NOMO-1 (cell line): Measurements from ENCODE around the gene RAB35.

Experiments
- DNase-seq, 2 experiments: peaks; one replicate each; lab custom pipeline; 2025; ENCODE audit not compliant: unreplicated experiment in 2 of 2; lab: John Stamatoyannopoulos, UW

RAB35 gene

DNA sequence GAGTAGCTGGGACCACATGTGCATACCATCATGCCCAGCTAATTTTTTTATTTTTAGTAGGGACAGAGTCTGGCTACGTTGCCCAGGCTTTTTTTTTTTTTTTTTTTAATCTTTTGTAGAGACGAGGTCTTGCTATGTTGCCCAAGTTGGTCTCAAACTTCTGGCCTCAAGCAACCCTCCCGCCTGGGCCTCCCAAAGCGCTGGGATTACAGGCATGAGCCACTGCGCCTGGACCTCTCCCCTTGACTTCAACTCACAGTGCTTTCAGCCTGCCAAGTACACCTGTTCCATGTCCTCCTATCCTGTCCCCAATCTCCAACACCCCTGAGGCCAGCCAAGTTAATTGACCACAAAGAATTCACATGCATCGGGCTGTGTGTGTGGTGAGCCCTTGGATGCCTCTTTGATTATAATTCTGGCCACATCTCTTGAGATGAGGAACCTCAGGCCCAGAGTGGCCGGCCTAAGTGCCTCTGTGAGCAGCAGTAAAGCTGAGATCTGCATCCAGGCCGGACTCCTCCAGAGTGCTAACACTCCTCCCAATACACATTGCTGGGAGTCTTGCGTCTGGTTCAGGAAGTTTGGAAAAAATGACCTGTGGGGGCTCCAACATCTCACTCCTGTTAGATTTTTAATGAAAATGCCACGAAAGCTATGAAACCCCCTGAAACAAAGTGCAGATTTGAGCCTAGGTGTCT, 6.8 kb downstream of the RAB35 start:
- no peak for DNase-seq

DNA sequence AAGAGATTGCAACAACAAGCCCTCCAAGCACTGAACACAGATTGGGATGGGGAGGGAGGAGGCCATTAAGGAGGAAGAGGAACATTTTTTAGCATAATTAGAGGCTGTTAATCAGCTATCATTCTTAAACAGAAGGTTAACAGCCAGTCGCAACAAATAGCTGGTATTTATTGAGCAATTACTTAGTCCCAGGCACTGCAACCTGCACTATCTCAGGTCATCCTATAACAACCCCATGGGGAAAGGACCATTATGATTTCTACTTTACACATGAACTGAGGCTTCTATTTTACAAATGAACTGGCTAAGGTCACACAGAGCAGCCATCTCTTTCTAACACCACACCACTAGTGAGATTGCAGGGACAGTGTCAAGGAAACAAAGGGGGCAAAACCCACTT, 10.4 kb downstream of the RAB35 start:
- no peak for DNase-seq

GRCh38 chr12:120103371-120103770, 13.2 kb downstream of the RAB35 start:
- no peak for DNase-seq

DNA sequence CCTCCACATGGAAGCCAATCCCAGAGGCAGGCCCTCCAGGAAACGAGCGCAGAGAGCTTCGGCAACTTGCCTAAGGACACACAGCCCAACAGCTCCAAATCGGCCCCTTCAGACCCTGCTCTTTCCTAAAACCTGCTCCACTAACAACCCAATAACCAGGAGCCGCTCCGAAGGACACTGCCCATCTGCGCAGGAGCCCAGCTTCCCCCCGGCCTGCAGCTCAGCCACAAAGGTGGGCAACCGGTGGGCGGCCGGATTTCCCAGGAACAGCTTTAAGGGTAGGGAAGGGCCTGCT, 13.6 kb downstream of the RAB35 start:
- DNase-seq = no peak

GRCh38 chr12:120102189-120103043, 14.1 kb downstream of the RAB35 start:
- no peak for DNase-seq

DNA sequence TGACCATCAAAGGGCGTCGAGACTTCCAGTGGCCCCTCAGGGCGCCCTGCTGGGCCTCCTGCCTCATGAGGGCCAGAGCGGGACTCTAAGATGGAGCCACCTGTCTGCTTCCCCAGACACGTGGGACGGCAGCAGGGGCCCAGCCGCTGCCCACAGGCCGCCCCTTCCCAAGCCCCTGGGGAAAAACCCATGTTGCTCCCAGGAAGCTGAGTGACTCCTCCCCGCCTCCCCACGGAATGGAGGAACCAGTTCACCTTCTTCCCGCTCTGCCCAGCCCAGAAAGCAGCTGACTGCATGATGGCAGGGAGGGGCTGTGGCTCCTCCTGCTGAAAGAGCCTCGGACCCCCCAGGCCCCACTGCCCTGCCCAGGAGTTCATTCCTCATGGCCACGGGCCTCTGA, 14.9 kb downstream of the RAB35 start:
- DNase-seq = no peak

GRCh38 chr12:120101182-120101581, 15.4 kb downstream of the RAB35 start:
- no peak for DNase-seq

- no peak for DNase-seq
Measured at GRCh38 chr12:120100630-120101029, 15.9 kb downstream of the RAB35 start.

- DNase-seq = no peak
Measured at GRCh38 chr12:120099738-120100137, 16.8 kb downstream of the RAB35 start.

DNA sequence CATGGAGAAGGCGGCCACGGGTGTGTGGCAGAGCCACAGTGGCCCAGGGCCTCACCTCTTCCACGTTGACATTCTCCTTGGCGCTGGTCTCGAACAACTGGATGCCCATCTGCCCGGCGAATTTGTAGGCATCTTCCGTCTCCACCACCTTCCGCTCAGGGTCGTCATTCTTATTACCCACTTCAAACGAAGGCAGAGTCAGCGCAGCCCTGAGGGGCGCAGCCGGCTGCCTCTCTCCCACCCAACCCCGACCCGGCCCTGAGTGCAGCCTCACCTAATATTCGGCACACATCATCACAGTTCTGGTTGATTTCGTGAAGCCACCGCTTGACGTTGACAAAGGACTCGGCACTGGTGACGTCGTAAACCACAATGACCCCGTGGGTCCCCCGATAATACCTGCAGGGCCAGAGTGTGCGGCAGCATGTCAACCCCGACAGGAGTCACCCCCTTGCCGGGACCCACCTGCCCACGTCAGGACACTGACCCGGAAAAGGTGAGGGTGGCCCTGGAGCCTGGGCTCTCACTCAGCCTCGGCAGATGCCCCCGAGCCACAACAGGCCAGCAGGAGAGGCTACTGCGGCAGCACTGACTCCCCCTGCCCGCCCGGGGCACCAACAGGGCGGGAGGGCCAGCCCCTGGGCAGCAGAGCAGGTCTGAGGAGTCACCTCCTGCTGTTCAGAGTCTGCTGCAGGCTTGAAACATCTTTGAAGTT, 17.6 kb downstream of the RAB35 start:
- no peak for DNase-seq

DNA sequence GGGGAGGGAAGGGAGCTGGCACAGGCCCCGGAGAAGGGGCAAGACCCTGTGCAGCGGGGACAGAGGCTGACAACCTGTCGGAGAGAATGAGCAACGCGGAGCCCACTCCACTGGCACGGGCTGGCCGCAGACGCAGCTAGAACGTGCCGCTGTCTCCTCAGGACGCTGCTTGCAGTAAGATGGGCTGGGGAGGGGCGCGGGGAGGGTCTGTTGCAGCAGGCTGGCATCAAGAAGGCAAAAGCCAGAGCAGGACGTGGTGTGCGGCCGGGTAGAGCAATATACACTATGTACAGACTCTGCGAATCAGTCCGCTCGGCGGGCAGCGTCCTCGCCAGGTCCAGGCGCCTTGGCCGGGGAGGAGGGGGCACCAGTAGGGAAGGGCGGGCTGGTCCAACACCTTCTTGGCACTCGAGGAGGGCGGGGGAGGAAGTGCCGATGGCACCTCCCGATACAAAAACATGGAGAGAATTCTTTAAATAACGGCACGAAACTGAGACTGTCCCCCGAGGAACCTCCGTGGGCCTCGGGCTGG, 19.8 kb downstream of the RAB35 start:
- DNase-seq = no peak

DNA sequence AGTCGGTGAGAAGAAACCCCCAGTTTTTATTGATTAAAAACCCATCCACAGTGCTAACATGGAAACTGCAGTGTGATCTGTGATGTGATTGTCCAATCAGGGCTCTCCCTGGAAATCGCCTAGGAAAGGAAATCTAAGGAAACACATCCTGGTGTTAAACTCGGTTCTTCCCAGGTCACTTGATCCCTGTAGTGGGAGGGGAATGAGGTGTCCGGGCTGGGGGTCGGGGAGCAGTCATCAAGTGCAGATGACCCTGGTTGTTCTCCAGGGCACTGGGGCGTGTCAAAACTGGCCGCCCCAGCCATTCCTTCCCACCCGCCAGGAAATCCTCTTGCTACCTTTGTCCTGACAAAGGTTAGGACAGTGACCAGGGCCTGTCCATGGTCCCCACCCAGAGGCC, 20.8 kb downstream of the RAB35 start:
- no peak for DNase-seq

DNA sequence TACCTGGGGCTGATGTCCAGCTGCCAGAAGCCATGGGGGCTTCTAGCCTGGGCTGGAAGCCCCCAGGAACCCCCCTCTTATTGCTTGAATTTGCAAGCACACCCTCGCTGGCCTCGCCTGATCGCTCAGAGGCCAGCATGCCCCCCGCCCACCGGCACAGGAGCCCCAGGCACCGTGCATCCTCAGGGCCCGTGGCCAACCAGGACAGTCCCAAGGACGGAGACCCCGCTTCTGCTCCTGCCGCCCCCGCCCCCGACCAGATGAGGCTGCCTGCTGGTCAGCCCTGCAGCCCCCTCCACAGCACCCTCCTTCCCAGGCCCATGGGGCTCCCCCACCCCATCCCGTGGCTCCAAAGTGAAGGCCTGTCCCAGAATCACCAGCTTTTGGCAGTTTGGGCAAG, 21.2 kb downstream of the RAB35 start:
- no peak for DNase-seq

DNA sequence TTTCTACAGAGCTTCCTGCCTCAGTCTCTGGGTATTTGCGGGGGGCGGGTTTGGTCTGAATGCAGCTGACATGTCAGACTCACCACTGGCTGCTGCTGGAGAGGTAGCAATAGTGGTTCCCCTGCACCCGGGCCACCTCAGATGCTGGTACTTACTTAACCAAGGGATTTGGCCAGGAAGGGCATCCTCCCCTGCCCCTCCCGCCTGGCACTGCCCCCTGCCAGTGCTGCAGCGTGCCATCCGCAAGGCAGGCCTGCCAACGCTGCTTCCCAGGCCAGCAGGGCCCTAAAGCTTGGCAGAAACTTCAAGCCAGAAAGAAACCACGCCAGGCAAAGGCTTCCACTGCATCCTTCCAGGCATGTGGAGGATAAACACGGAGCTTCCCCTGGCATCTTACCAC, 22.1 kb downstream of the RAB35 start:
- no peak for DNase-seq

- DNase-seq = no peak
Measured at GRCh38 chr12:120093592-120094355, 22.8 kb downstream of the RAB35 start.

DNA sequence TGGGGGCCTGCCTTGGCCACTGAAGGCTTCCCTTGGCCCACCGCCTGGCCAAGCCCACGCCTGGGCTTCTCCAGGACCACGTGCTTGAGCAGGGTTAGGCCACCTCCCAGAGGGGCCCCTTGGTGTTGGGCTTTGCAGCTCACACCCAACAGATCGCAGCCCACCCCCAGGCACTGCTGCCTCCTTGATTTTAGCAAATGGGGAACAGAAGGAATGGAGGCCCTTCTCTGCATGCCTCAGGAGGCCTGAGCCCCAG, 23.3 kb downstream of the RAB35 start:
- no peak for DNase-seq

DNA sequence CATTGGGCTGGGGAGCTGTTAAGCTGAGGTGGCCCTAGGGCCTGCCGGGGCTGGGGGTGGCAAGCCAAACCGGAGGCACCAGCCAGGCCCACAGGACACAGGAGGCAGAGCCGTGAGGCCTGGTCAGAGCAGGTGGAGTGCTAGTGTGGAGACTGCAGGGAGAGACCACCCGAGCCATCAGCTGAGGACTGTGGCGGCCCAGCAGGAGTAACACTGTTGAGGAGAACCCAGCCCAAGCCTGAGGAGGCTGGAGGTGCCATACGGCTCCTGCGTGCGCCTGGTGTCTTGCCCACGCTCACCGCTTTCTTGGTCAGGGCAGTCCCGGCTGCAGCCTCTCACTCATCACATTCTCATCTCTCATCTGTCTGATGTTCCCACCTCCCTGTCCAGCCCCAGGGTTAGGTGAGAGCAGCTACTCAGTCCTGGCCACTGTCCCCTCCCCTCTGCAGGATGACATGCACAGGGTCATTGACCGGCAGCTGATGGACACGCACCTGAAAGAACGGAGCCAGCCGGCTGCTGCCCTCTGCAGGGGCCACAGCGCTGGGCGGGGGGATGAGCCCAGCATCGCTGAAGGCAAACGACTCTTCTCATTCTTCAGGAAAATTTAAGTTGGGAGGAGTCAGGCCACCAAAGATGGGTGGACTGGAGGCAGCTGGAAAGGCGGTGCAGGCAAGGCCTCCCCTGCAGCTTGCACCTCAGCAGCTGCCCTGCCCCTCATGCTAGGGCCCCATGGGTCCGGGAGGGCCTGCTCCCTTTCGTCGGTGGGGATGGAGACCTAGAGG, 23.8 kb downstream of the RAB35 start:
- no peak for DNase-seq

GRCh38 chr12:120091371-120092090, 25.0 kb downstream of the RAB35 start:
- no peak for DNase-seq

DNA sequence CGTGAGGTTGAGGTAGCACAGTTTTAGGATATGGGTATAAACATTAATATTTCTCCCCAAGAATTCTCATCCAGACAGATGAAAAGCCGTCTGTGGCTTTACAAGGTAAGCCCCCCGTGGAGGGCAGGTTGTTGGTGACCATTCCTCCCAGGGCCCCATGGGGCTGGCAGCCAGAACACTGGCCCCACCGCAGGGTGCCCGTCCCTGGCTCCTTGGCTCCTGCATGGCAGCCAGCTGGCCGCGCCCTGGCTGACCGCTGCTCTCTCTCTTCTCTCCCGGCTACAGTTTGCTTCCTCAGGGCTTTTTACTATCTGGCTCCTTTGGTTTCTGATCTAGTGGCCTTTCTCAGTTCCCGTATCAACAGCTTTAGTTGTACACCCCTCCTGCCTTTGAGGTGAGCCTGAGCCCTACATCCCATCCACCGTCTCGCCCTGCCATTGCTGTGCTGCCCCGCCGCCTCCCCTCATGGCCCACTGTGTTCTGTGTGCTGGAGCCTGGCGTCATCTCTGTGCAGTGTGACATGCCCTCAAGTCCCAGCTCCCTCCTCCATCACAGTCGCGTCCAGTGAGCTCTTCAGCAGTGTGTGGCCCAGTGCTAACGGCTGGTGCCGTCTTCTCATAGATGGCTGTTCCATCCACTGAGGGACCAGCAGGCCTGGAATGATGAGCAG, 25.8 kb downstream of the RAB35 start:
- no peak for DNase-seq
